ENCODE measurements around the gene UBIAD1. TPM values are rescaled to one million over a fixed set of nuclear protein-coding genes. Genes with fewer than 3 reads are reported as not detected.

The UBIAD1 gene
- total and polyA plus RNA-seq, 2 experiments from 2014 or later: 13.7 to 31.6 TPM

DNA sequence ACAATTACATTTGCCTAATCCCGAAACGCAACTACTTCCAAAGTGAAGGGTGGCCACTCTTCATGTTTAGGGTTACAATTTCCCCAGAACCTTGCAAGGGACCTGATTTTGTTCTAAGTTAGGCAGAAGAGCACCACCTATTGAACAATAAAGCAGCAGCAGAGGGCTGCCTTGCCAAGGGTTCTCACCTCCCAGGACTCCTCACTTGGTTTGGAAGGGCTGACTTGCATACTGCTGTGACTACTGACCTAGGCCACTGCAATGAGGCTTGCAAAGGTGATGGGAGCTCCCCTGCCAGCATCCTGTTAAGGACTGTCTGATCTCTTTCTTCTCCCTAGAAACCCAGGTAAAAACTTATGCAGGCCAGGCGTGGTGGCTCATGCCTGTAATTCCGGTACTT, 24.8 kb upstream of the UBIAD1 start:
- Mint-ChIP-seq H3K27ac (no peak overlapping the region), H3K4me1 (no peaks in the 10 kb centered on the region), H3K36me3 (ENCODE audit: low read depth) (peaks cover 67% of the 10 kb centered on the region), H3K27me3 (ENCODE audit: insufficient read depth, low read depth, poor library complexity) (no peaks in the 10 kb centered on the region), H3K9me3 (peaks cover 4% of the 10 kb centered on the region; the same call in 2 of the 3 replicates), H3K4me3 (no peak overlapping the region)
- no peak for TF ChIP-seq POLR2AphosphoS5 (IDR thresholded peaks at IDR 0.05; ENCODE audit: low read depth)
- TF ChIP-seq, protein P1, sequence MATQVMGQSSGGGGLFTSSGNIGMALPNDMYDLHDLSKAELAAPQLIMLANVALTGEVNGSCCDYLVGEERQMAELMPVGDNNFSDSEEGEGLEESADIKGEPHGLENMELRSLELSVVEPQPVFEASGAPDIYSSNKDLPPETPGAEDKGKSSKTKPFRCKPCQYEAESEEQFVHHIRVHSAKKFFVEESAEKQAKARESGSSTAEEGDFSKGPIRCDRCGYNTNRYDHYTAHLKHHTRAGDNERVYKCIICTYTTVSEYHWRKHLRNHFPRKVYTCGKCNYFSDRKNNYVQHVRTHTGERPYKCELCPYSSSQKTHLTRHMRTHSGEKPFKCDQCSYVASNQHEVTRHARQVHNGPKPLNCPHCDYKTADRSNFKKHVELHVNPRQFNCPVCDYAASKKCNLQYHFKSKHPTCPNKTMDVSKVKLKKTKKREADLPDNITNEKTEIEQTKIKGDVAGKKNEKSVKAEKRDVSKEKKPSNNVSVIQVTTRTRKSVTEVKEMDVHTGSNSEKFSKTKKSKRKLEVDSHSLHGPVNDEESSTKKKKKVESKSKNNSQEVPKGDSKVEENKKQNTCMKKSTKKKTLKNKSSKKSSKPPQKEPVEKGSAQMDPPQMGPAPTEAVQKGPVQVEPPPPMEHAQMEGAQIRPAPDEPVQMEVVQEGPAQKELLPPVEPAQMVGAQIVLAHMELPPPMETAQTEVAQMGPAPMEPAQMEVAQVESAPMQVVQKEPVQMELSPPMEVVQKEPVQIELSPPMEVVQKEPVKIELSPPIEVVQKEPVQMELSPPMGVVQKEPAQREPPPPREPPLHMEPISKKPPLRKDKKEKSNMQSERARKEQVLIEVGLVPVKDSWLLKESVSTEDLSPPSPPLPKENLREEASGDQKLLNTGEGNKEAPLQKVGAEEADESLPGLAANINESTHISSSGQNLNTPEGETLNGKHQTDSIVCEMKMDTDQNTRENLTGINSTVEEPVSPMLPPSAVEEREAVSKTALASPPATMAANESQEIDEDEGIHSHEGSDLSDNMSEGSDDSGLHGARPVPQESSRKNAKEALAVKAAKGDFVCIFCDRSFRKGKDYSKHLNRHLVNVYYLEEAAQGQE (IDR thresholded peaks at IDR 0.05; ENCODE audit: unreplicated experiment): no peak
- no peak for TF ChIP-seq EZH2phosphoT487 (IDR thresholded peaks at IDR 0.05; ENCODE audit: unreplicated experiment)
- no peak for TF ChIP-seq NANOG (IDR thresholded peaks at IDR 0.05; ENCODE audit: borderline replicate concordance)
- TF ChIP-seq, protein P2, sequence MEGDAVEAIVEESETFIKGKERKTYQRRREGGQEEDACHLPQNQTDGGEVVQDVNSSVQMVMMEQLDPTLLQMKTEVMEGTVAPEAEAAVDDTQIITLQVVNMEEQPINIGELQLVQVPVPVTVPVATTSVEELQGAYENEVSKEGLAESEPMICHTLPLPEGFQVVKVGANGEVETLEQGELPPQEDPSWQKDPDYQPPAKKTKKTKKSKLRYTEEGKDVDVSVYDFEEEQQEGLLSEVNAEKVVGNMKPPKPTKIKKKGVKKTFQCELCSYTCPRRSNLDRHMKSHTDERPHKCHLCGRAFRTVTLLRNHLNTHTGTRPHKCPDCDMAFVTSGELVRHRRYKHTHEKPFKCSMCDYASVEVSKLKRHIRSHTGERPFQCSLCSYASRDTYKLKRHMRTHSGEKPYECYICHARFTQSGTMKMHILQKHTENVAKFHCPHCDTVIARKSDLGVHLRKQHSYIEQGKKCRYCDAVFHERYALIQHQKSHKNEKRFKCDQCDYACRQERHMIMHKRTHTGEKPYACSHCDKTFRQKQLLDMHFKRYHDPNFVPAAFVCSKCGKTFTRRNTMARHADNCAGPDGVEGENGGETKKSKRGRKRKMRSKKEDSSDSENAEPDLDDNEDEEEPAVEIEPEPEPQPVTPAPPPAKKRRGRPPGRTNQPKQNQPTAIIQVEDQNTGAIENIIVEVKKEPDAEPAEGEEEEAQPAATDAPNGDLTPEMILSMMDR (conservative IDR thresholded peaks at IDR 0.05; ENCODE audit: low read depth in 2 of 2): peak; percentile 14 to 16; a peak in 1 of 4 replicates
- no peak for TF ChIP-seq STAT1 (IDR thresholded peaks at IDR 0.05; ENCODE audit: unreplicated experiment)
- H3K27ac ChIP-seq (ENCODE audit: low read depth): no peak overlapping the region
- no peaks in the 10 kb centered on the region for H3K79me2 ChIP-seq (replicated peaks; ENCODE audit: insufficient read depth)
- ATAC-seq (peak; percentile 53), DNase-seq (ENCODE audit: low spot score) (no peak)
- H3K4me2 ChIP-seq: no peak overlapping the region
- H3K4me3 ChIP-seq: no peak overlapping the region
- H4K20me1 ChIP-seq (replicated peaks; ENCODE audit: insufficient read depth): no peaks in the 10 kb centered on the region; the same call in 1 of the 2 replicates
- H3K4me1 ChIP-seq (ENCODE audit: insufficient read depth): no peaks in the 10 kb centered on the region
- no peaks in the 10 kb centered on the region for H3F3A ChIP-seq (replicated peaks; ENCODE audit: low read depth)
- no peaks in the 10 kb centered on the region for H3K9me2 ChIP-seq (ENCODE audit: insufficient read depth)
- no peaks in the 10 kb centered on the region for H3K27me3 ChIP-seq (ENCODE audit: insufficient read depth)
- no peak overlapping the region for H2AFZ ChIP-seq
- H3K36me3 ChIP-seq (ENCODE audit: insufficient read depth): peaks cover 48% of the 10 kb centered on the region

- H3K27me3 ChIP-seq (ENCODE audit: insufficient read depth): no peaks in the 10 kb centered on the region
- H3K79me2 ChIP-seq (replicated peaks; ENCODE audit: insufficient read depth): no peaks in the 10 kb centered on the region
- H4K20me1 ChIP-seq (replicated peaks; ENCODE audit: insufficient read depth): peaks cover 11% of the 10 kb centered on the region; the same call in 1 of the 2 replicates
- no peak overlapping the region for H3K27ac Mint-ChIP-seq
- no peak overlapping the region for H3K4me2 ChIP-seq
- H3K4me1 ChIP-seq (ENCODE audit: insufficient read depth): no peaks in the 10 kb centered on the region
- H3K27me3 Mint-ChIP-seq (ENCODE audit: insufficient read depth, low read depth, poor library complexity): peaks cover 2% of the 10 kb centered on the region
- no peak overlapping the region for H3K4me3 Mint-ChIP-seq
- no peak overlapping the region for H2AFZ ChIP-seq
- H3K9me2 ChIP-seq (ENCODE audit: insufficient read depth): no peaks in the 10 kb centered on the region
- H3K36me3 ChIP-seq (ENCODE audit: insufficient read depth): peaks cover 59% of the 10 kb centered on the region
- H3K4me3 ChIP-seq: no peak overlapping the region
- no peak overlapping the region for H3K27ac ChIP-seq (ENCODE audit: low read depth)
- DNase-seq (ENCODE audit: low spot score) (no peak), ATAC-seq (no peak)
- H3K4me1 Mint-ChIP-seq: no peaks in the 10 kb centered on the region
- H3K9me3 Mint-ChIP-seq: peaks cover 4% of the 10 kb centered on the region; the same call in 2 of the 3 replicates
- H3K36me3 Mint-ChIP-seq (ENCODE audit: low read depth): peaks cover 77% of the 10 kb centered on the region
- H3F3A ChIP-seq (replicated peaks; ENCODE audit: low read depth): no peaks in the 10 kb centered on the region
- TF ChIP-seq EZH2 (IDR thresholded peaks at IDR 0.05; ENCODE audit: low read depth, unreplicated experiment) (no peak), CREB1 (CRISPR knock-in tag; IDR thresholded peaks at IDR 0.05; ENCODE audit: low read depth) (no peak), EZH2phosphoT487 (IDR thresholded peaks at IDR 0.05; ENCODE audit: unreplicated experiment) (no peak), STAT1 (IDR thresholded peaks at IDR 0.05; ENCODE audit: unreplicated experiment) (no peak), ZNF331 (CRISPR knock-in tag; IDR thresholded peaks at IDR 0.05; ENCODE audit: low read depth) (no peak)
- TF ChIP-seq, protein P1 (IDR thresholded peaks at IDR 0.05; ENCODE audit: unreplicated experiment): no peak
- TF ChIP-seq, protein P2 (conservative IDR thresholded peaks at IDR 0.05; ENCODE audit: low read depth in 2 of 2): no peak
These were observed 20.5 kb upstream of the UBIAD1 start for GRCh38 chr1:11252538-11252937.
